ENCODE measurements around the gene EGLN2. TPM values are rescaled to one million over a fixed set of nuclear protein-coding genes. Genes with fewer than 3 reads are reported as not detected.
A peak's percentile ranks its signal among the peaks of the same experiment; 100 is the strongest.

EGLN2 gene
- total RNA-seq, 1 experiment from 2014 or later, result 131 TPM

- no peak within 1 kb of the TSS for H2BK15ac ChIP-seq (ENCODE audit: low read depth, low read length)
- H3K56ac ChIP-seq (ENCODE audit: insufficient read length, low read depth, low read length), result peak within 1 kb of the TSS; percentile 25
- peak within 1 kb of the TSS; percentile 70 for H3K9ac ChIP-seq (ENCODE audit: extremely low read depth, insufficient read length, low read length)
- no peaks in the 10 kb centered on the region for H3K79me2 ChIP-seq (ENCODE audit: insufficient read depth, low read length)
- H3K14ac ChIP-seq (ENCODE audit: insufficient read depth, low read length), result peak within 1 kb of the TSS; percentile 86; the same call in 1 of the 2 replicates
- Mint-ChIP-seq H3K36me3 (ENCODE audit: insufficient read depth in 1 of 3, low read depth in 3 of 3) (peaks cover 2 to 6% (median 6%) of the 10 kb centered on the region in 3 experiments; a peak in 5 of 7 replicates), H3K9me3 (no peaks in the 10 kb centered on the region; a peak in 1 of 5 replicates), H3K4me3 (peak within 1 kb of the TSS; percentile 85 to 86), H3K27me3 (ENCODE audit: low read depth) (no peaks in the 10 kb centered on the region), H3K4me1 (peaks cover 23 to 33% of the 10 kb centered on the region in 2 experiments), H3K27ac (peak within 1 kb of the TSS; percentile 100)
- TF ChIP-seq CTCF (conservative IDR thresholded peaks at IDR 0.05), result no peak
- H2AK5ac ChIP-seq (ENCODE audit: insufficient read length, low read length), result no peak within 1 kb of the TSS
- H4K20me1 ChIP-seq (ENCODE audit: control insufficient read depth, insufficient read depth, insufficient read length), result no peaks in the 10 kb centered on the region
- H2BK120ac ChIP-seq (ENCODE audit: low read depth, low read length, poor library complexity, severe bottlenecking), result peak within 1 kb of the TSS; percentile 87
- peak within 1 kb of the TSS; percentile 99 for H3K27ac ChIP-seq (ENCODE audit: insufficient read length, low read depth, low read length)
- H4K8ac ChIP-seq (replicated peaks; ENCODE audit: insufficient read length, low read depth, low read length), result no peak within 1 kb of the TSS
- H3K4ac ChIP-seq (ENCODE audit: low read depth, low read length), result no peak within 1 kb of the TSS; the same call in 1 of the 2 replicates
- DNase-seq, result peak; percentile 100
- H3T11ph ChIP-seq (ENCODE audit: low read length), result peak within 1 kb of the TSS; percentile 41
- peaks cover 4% of the 10 kb centered on the region for H3K23me2 ChIP-seq (ENCODE audit: insufficient read length, low read depth, low read length, poor library complexity, severe bottlenecking)
- peak within 1 kb of the TSS; percentile 80 for H3K4me2 ChIP-seq (ENCODE audit: insufficient read depth, insufficient read length, low read length)
- no peaks in the 10 kb centered on the region for H3K27me3 ChIP-seq (ENCODE audit: insufficient read depth, low read length)
- H2AFZ ChIP-seq (ENCODE audit: low read length), result no peak within 1 kb of the TSS
- WGBS (ENCODE audit: extremely low coverage, insufficient read length, low lambda C conversion rate), result no CpG with 5 or more reads among the region's 56 CpGs
- no peak within 1 kb of the TSS for H4K5ac ChIP-seq (ENCODE audit: insufficient read length, low read depth, low read length)
- peak within 1 kb of the TSS; percentile 55 for H2BK5ac ChIP-seq (ENCODE audit: insufficient read length, low read length)
- 0 out of 2 replicates have a peak, but pooled peaks cover 2% of the 10 kb centered on the region for H3K4me1 ChIP-seq (ENCODE audit: insufficient read depth, low read length)
- H4K91ac ChIP-seq (ENCODE audit: insufficient read length, low read depth, low read length), result no peak within 1 kb of the TSS
- no peak within 1 kb of the TSS for H2BK20ac ChIP-seq (ENCODE audit: low read depth, low read length, poor library complexity, severe bottlenecking)
- H2BK12ac ChIP-seq (ENCODE audit: insufficient read length, low read depth, low read length), result peak within 1 kb of the TSS; percentile 5
- H3K23ac ChIP-seq (ENCODE audit: insufficient read length, low read depth, low read length), result no peak within 1 kb of the TSS
- H3K18ac ChIP-seq (ENCODE audit: insufficient read length, low read depth, low read length), result peak within 1 kb of the TSS; percentile 94
- H3K9me3 ChIP-seq (ENCODE audit: control insufficient read depth, low read depth, low read length), result no peaks in the 10 kb centered on the region
- no peaks in the 10 kb centered on the region for H3K79me1 ChIP-seq (ENCODE audit: insufficient read depth, low read depth, low read length, poor library complexity, severe bottlenecking)
These were observed 20.9 kb upstream of the EGLN2 start, which contains the start of gene RAB4B for GRCh38 chr19:40777937-40778705. RAB4B (plus strand) TSS chr19:40778247; CDS start chr19:40778376, 129 bp downstream.
